ENCODE data around the gene C2orf72.
"Not testable (repeated sequence)": the region's sequence is repeated elsewhere in the genome, so short reads cannot be mapped to it uniquely, and the experiment has no call there.

The C2orf72 gene

GRCh38 chr2:231057590-231057989 lies 20.3 kb downstream of the C2orf72 start:
- peak overlapping the region; percentile 87 to 94 for H3K4me3 ChIP-seq (replicated peaks in 1 of 2; ENCODE audit: low read depth in 2 of 2, low read length in 2 of 2)
- TF ChIP-seq CTCF (IDR thresholded peaks at IDR 0.05; ENCODE audit: low read depth, low read length), result no peak
- peak; percentile 26 to 31 for DNase-seq (ENCODE audit: low read depth in 2 of 2)

- no peak overlapping the region for H3K4me3 ChIP-seq (replicated peaks in 1 of 2; ENCODE audit: low read depth in 2 of 2, low read length in 2 of 2)
- TF ChIP-seq CTCF (IDR thresholded peaks at IDR 0.05; ENCODE audit: low read depth, low read length), result no peak
- peak in 1 of 2 donors; percentile 51 for DNase-seq (ENCODE audit: low read depth in 2 of 2)
Measured at GRCh38 chr2:231058761-231059550, 21.6 kb downstream of the C2orf72 start.

- DNase-seq (ENCODE audit: low read depth in 2 of 2), result peak in 1 of 2 donors; percentile 26
- TF ChIP-seq CTCF (IDR thresholded peaks at IDR 0.05; ENCODE audit: low read depth, low read length), result no peak
- H3K4me3 ChIP-seq (replicated peaks in 1 of 2; ENCODE audit: low read depth in 2 of 2, low read length in 2 of 2), result no peak overlapping the region
Measured at GRCh38 chr2:231059756-231060155, 22.4 kb downstream of the C2orf72 start.

GRCh38 chr2:231062776-231063175 lies 25.5 kb downstream of the C2orf72 start:
- DNase-seq (ENCODE audit: low read depth in 2 of 2), result no peak
- H3K4me3 ChIP-seq (replicated peaks in 1 of 2; ENCODE audit: low read depth in 2 of 2, low read length in 2 of 2), result no peak overlapping the region
- no peak for TF ChIP-seq CTCF (IDR thresholded peaks at IDR 0.05; ENCODE audit: low read depth, low read length)

- no peak for DNase-seq (ENCODE audit: low read depth in 2 of 2)
- no peak for TF ChIP-seq CTCF (IDR thresholded peaks at IDR 0.05; ENCODE audit: low read depth, low read length)
- H3K4me3 ChIP-seq (replicated peaks in 1 of 2; ENCODE audit: low read depth in 2 of 2, low read length in 2 of 2), result no peak overlapping the region
Measured at GRCh38 chr2:231063347-231063746, 26.0 kb downstream of the C2orf72 start.

- TF ChIP-seq CTCF (IDR thresholded peaks at IDR 0.05; ENCODE audit: low read depth, low read length), result no peak
- no peak for DNase-seq (ENCODE audit: low read depth in 2 of 2)
- H3K4me3 ChIP-seq (replicated peaks in 1 of 2; ENCODE audit: low read depth in 2 of 2, low read length in 2 of 2), result no peak overlapping the region
Measured at GRCh38 chr2:231065966-231066365, 28.6 kb downstream of the C2orf72 start.

GRCh38 chr2:231067531-231067930 lies 30.2 kb downstream of the C2orf72 start:
- H3K4me3 ChIP-seq (replicated peaks in 1 of 2; ENCODE audit: low read depth in 2 of 2, low read length in 2 of 2); DNase-seq (ENCODE audit: low read depth in 2 of 2): not testable (repeated sequence)
